Measurements from ENCODE around the gene CLEC19A.
"Not testable (repeated sequence)": the region's sequence is repeated elsewhere in the genome, so short reads cannot be mapped to it uniquely, and the experiment has no call there.

CLEC19A gene

GRCh38 chr16:19286827-19287226, 1.3 kb downstream of the CLEC19A start:
- no peak for DNase-seq (ENCODE audit: low read depth in 2 of 2)

- DNase-seq (ENCODE audit: low read depth in 2 of 2): no peak
These were observed 1.7 kb downstream of the CLEC19A start for GRCh38 chr16:19287241-19287640.

- no peak for DNase-seq (ENCODE audit: low read depth in 2 of 2)
These were observed 3.6 kb downstream of the CLEC19A start for GRCh38 chr16:19288872-19289799.

GRCh38 chr16:19289811-19290485, 4.4 kb downstream of the CLEC19A start:
- no peak for DNase-seq (ENCODE audit: low read depth in 2 of 2)

GRCh38 chr16:19290860-19291259, 5.3 kb downstream of the CLEC19A start:
- no peak for DNase-seq (ENCODE audit: low read depth in 2 of 2)

GRCh38 chr16:19291475-19291874, 5.9 kb downstream of the CLEC19A start:
- DNase-seq (ENCODE audit: low read depth in 2 of 2): peak in 1 of 2 donors; percentile 5

DNA sequence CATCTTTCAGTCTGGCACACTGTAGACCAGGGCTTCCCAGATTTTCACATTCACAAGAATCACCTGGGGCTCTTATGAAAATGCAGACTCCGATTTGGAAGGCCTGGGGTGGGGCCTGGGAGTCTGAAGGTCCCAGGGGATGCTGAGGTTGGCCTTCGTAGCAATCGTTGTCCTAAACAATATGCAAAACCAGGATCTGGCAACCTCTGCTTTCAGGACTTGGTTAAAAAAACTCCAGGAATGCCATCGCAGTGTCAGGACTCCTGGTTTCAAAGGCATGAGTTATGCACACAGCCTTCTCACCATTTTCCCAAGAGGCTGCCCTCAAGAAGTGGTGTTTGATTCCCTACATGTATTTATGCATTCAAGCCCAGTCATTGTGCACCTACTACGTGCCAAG, 6.7 kb downstream of the CLEC19A start:
- no peak for DNase-seq (ENCODE audit: low read depth in 2 of 2)

- peak; percentile 36 to 46 for DNase-seq (ENCODE audit: low read depth in 2 of 2)
These were observed 8.7 kb downstream of the CLEC19A start for GRCh38 chr16:19294156-19294649.

GRCh38 chr16:19295393-19295792, 9.9 kb downstream of the CLEC19A start:
- DNase-seq (ENCODE audit: low read depth in 2 of 2): no peak

DNA sequence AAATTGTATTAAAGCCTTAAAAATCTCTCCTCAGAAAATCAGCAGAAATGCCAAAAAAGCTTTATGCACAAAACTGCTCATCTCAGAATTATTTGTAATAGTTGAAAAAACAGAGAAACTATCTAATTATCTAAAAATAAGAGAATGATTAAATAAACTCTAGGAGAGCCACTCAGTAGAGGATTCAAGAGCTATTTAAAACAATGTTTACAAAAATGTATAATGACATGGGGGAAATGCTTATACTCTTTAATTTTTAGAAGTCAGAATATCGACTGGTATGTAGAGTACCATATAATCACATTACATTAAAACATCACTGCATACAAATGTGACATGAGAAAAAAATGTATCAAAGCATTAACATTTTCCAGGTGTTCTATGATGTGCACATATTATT, 11.9 kb downstream of the CLEC19A start:
- DNase-seq (ENCODE audit: low read depth in 2 of 2): no peak

GRCh38 chr16:19299565-19299964, 14.0 kb downstream of the CLEC19A start:
- no peak for DNase-seq (ENCODE audit: low read depth in 2 of 2)

- DNase-seq (ENCODE audit: low read depth in 2 of 2): no peak
These were observed 16.4 kb downstream of the CLEC19A start for GRCh38 chr16:19301931-19302330.

- DNase-seq (ENCODE audit: low read depth in 2 of 2): no peak
These were observed 19.2 kb downstream of the CLEC19A start for GRCh38 chr16:19304750-19305149.

- no peak for DNase-seq (ENCODE audit: low read depth in 2 of 2)
These were observed 19.9 kb downstream of the CLEC19A start for GRCh38 chr16:19305443-19305842.

DNA sequence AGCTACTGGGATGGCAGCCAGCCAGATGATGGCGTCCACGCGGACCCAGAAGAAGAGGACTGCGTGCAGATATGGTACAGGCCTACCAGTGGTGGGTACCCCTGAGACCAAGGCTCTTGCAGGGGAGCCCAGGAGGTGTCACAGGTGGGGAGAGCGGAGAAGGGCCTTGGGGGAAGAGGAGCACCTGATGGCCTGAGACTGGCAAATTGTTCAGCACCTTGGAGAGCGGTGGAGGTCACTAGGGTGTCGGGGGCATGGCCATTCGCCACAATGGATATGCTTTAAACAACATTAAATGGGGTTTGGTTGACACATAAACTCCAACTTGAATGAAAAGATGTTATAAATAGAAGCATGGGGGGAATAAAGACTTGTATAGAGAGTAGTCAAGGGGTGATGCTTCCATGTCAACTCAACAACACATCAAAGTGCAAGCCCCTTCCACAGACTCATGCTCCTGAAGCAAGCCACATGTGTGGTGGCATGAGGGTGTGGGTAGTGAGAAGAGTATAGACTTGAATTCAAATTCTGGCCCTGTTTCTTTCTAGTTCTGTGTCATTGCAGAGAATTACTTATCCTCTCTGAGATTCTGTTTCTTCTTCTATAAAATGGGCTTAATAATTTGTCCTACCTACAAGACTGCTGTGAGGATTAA, 22.2 kb downstream of the CLEC19A start:
- DNase-seq (ENCODE audit: low read depth in 2 of 2): no peak

- no peak for DNase-seq (ENCODE audit: low read depth in 2 of 2)
These were observed 22.9 kb downstream of the CLEC19A start for GRCh38 chr16:19308392-19308791.

DNA sequence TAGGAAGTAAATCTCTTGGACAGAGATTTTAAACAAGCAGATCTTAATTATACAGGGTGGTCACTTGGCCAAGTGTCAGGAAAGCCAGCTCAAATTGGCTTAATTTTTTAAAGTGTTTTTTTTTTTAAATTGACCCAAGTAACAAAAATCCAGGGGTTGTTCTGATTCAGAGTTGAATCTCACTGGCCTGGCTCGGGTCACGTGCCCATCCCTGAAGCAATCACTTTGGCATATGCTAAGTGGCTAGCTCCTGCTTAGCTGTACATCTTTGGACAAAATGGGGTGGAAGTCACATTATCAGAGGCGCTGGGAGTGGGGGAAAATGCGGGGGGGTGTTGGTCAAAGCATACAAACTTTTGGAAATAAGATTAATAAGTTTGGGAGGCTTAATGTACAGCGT, 23.6 kb downstream of the CLEC19A start:
- no peak for DNase-seq (ENCODE audit: low read depth in 2 of 2)

DNA sequence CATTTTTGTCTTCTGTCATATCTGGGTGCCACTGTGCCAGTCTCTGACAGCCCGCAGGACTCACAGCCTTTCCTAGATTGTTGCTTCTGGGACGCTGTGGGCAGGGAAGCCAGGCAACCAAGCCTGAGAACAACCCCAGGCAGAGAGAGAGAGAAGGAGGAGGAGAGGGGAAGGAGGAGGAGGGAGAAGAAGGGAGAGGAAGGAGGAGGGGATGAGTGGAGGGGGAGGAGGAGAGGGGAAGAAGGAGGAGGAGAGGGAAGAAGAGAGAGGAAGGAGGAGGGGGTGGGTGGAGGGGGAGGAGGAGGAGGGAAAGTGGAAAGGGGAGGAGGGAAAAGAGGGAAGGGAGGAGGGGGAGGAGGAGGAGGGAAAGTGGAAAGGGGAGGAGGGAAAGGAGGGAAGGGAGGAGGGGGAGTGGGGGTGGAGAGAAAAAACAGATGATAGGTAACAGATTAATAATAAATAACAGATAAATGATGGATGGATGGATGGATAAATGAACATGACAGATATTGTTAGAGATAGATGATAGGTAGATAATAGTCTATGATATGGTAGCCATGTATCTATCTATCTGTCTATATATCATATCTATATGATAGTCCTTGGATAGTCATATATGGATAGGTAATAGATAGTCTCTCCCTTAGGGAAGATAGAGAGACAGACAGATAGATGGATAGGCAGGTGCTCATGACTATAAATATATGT, 29.3 kb downstream of the CLEC19A start:
- DNase-seq (ENCODE audit: low read depth in 2 of 2): no peak

DNA sequence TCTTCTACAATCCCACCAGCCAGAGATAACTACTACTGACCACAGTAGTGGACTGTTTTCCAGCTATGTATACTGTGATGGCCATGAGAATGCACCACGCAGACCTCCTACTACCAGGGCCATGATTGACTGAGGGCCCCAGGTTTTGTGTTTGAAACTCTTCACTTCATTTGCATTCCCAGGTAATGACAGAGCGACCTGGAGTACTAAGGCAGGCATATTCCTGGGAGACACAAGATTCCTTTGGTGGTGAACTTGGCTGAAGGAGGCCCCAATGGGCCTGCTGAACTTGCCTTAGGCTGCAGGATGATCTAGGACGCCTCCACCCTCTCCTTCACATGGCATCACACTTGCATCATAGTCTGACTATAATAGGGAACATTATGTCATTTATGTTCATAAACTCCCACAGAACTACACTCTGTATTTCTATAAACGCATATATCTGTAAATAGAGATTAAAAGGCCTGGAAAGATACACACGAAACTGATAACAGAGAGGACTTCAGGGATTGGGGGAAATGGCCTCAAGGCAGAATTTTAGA, 30.4 kb downstream of the CLEC19A start:
- DNase-seq (ENCODE audit: low read depth in 2 of 2): no peak

- no peak for DNase-seq (ENCODE audit: low read depth in 2 of 2)
These were observed 31.3 kb downstream of the CLEC19A start for GRCh38 chr16:19316846-19317245.

DNA sequence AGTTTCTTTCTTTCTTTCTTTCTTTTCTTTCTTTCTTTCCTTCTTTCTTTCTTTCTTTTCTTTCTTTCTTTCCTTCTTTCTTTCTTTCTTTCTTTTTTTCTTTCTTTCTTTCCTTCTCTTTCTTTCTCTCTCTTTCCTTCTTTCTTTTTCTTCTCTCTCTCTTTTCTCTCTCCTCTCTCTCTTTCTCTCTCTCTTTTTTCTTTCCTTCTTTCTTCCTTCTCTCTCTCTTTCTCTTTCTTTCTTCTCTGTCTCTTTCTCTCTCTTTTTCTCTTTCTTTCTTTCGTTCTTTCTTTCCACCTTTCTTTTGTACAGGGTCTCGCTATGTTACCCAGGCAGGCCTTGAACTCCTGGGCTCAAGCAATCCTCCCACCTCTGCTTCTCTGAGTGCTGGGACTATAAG, 35.7 kb downstream of the CLEC19A start:
- not testable (repeated sequence) for DNase-seq (ENCODE audit: low read depth in 2 of 2)
